Measurements from ENCODE around the gene NR2F1-AS1. TPM values are rescaled to one million over a fixed set of nuclear protein-coding genes. Genes with fewer than 3 reads are reported as not detected.

NR2F1-AS1 gene
- polyA plus RNA-seq, 1 donor (not counting 4 experiments of a cell fraction or from before 2014, with no cell fraction given), result 0.25 TPM

GRCh38 chr5:93570294-93571113 is 10.5 kb downstream of the NR2F1-AS1 start:
- TF ChIP-seq EZH2 (IDR thresholded peaks at IDR 0.05; ENCODE audit: low read length) (peak; percentile 46), CTCF (optimal IDR thresholded peaks at IDR 0.05 in 1 of 3, IDR thresholded peaks at IDR 0.05 in 1 of 3, conservative IDR thresholded peaks at IDR 0.05 in 1 of 3; ENCODE audit: extremely low read depth in 1 of 3, insufficient read depth in 2 of 3, low read length in 3 of 3) (no peak)
- peaks cover 2% of the 10 kb centered on the region for H3K4me1 ChIP-seq (ENCODE audit: control insufficient read depth, extremely low read depth, insufficient read depth, low read length)
- H3K9me3 ChIP-seq (ENCODE audit: control insufficient read depth, low read depth, low read length), result no peaks in the 10 kb centered on the region
- no peak for FAIRE-seq
- H2AFZ ChIP-seq (ENCODE audit: control insufficient read depth, low read length), result no peak overlapping the region
- no peaks in the 10 kb centered on the region for H3K9me1 ChIP-seq (ENCODE audit: control insufficient read depth, extremely low read depth, insufficient read depth, low read length)
- no peak overlapping the region for H3K9ac ChIP-seq (ENCODE audit: control insufficient read depth, extremely low read depth, insufficient read depth, low read length)
- no peak for DNase-seq (ENCODE audit: low read depth, low spot score)
- no peaks in the 10 kb centered on the region for H4K20me1 ChIP-seq (ENCODE audit: control insufficient read depth, extremely low read depth, insufficient read depth, low read length)
- no peak overlapping the region for H3K4me2 ChIP-seq (ENCODE audit: control insufficient read depth, extremely low read depth, insufficient read depth, low read depth, low read length)
- H3K27ac ChIP-seq (ENCODE audit: control insufficient read depth, insufficient read depth, low read length), result no peak overlapping the region
- no peaks in the 10 kb centered on the region for H3K36me3 ChIP-seq (ENCODE audit: control insufficient read depth in 2 of 2, extremely low read depth in 1 of 2, insufficient read depth in 2 of 2, low read length in 2 of 2)
- dilution Hi-C loops (cut with MboI; ENCODE audit: extremely low pct_ligation_motif_present, low sequenced_read_pairs), result no loop called here
- H3K79me2 ChIP-seq (ENCODE audit: control insufficient read depth, insufficient read depth, low read length), result no peaks in the 10 kb centered on the region
- no peak overlapping the region for H3K4me3 ChIP-seq (ENCODE audit: control insufficient read depth in 2 of 3, extremely low read depth in 1 of 3, insufficient read depth in 2 of 3, low read depth in 1 of 3, low read length in 3 of 3)
- peaks cover 73% of the 10 kb centered on the region for H3K27me3 ChIP-seq (ENCODE audit: control insufficient read depth, extremely low read depth, insufficient read depth, low read length)

GRCh38 chr5:93569300-93570160 is 11.5 kb downstream of the NR2F1-AS1 start:
- no peaks in the 10 kb centered on the region for H3K9me1 ChIP-seq (ENCODE audit: control insufficient read depth, extremely low read depth, insufficient read depth, low read length)
- no peak overlapping the region for H3K27ac ChIP-seq (ENCODE audit: control insufficient read depth, insufficient read depth, low read length)
- TF ChIP-seq CTCF (optimal IDR thresholded peaks at IDR 0.05 in 1 of 3, IDR thresholded peaks at IDR 0.05 in 1 of 3, conservative IDR thresholded peaks at IDR 0.05 in 1 of 3; ENCODE audit: extremely low read depth in 1 of 3, insufficient read depth in 2 of 3, low read length in 3 of 3), result no peak
- no peak for TF ChIP-seq EZH2 (IDR thresholded peaks at IDR 0.05; ENCODE audit: low read length)
- no peak overlapping the region for H3K4me3 ChIP-seq (ENCODE audit: control insufficient read depth in 2 of 3, extremely low read depth in 1 of 3, insufficient read depth in 2 of 3, low read depth in 1 of 3, low read length in 3 of 3)
- dilution Hi-C loops (cut with MboI; ENCODE audit: extremely low pct_ligation_motif_present, low sequenced_read_pairs), result no loop called here
- DNase-seq (ENCODE audit: low read depth, low spot score) (no peak), FAIRE-seq (no peak)
- no peaks in the 10 kb centered on the region for H3K79me2 ChIP-seq (ENCODE audit: control insufficient read depth, insufficient read depth, low read length)
- no peak overlapping the region for H2AFZ ChIP-seq (ENCODE audit: control insufficient read depth, low read length)
- H3K4me2 ChIP-seq (ENCODE audit: control insufficient read depth, extremely low read depth, insufficient read depth, low read depth, low read length), result no peak overlapping the region
- peaks cover 2% of the 10 kb centered on the region for H3K4me1 ChIP-seq (ENCODE audit: control insufficient read depth, extremely low read depth, insufficient read depth, low read length)
- H3K9me3 ChIP-seq (ENCODE audit: control insufficient read depth, low read depth, low read length), result no peaks in the 10 kb centered on the region
- H4K20me1 ChIP-seq (ENCODE audit: control insufficient read depth, extremely low read depth, insufficient read depth, low read length), result no peaks in the 10 kb centered on the region
- no peaks in the 10 kb centered on the region for H3K36me3 ChIP-seq (ENCODE audit: control insufficient read depth in 2 of 2, extremely low read depth in 1 of 2, insufficient read depth in 2 of 2, low read length in 2 of 2)
- no peak overlapping the region for H3K9ac ChIP-seq (ENCODE audit: control insufficient read depth, extremely low read depth, insufficient read depth, low read length)
- H3K27me3 ChIP-seq (ENCODE audit: control insufficient read depth, extremely low read depth, insufficient read depth, low read length), result peaks cover 65% of the 10 kb centered on the region

All from keratinocyte (primary cell).